Stimulated activated CD4-positive, alpha-beta T cell treated with anti-CD3 and anti-CD28 coated beads, TNF-alpha, amount 100 ng/mL, for 1 hour (primary cell): ENCODE measurements around the gene FRMPD2.
"Not testable (repeated sequence)": the region's sequence is repeated elsewhere in the genome, so short reads cannot be mapped to it uniquely, and the experiment has no call there.

Experiments
- DNase-seq, 3 donors: peaks; one replicate each; pipeline ENCODE4 v3.0.0-alpha.2; 2020; ENCODE audit warnings: low read depth in 3 of 3, low spot score in 1 of 3

The FRMPD2 gene

DNA sequence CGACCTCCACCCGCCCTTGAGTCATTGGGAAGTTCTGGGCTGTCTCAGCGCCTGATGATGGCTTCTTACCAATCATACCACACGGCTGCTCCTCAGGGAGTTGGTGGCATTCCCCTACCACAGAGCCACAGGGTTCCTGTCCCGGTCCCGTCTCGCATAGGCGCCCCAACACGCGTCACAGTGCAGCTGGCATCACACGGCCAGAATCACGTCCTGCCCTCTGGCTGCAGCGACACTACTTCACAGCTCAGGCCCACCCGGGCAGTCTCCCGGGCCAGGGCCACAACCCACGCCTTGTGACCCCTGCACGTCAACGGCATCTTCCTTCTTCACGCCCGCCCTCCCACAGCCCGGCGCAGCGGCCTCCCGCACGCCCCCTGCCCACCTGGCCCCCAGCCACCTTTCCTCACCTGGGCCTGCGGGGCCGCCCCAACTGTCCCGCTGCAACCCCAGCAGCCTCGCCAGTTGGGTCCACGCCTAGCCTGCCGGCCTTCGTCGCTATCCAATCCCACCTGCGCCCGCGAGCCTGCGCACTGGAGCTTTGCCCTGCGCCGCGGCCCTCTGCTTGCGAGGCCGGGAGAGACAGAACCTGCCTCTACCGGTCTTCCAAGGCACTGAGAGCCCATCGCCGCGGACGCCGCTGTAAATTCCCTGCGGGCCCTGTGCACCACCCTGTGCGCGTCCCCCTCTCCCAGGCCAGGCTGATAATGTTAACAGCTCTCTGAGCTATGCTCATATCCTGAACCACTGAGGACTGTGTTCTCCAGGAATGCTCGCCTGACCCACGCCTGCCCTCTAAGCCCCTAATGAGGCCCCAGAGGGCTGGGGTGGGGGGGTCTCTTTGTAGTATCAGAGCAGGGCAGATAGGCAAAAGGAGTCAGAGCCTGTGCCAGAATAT lies 134.3 kb downstream of the FRMPD2 start:
- DNase-seq = not testable (repeated sequence)

GRCh38 chr10:48128954-48129353 lies 145.5 kb downstream of the FRMPD2 start:
- not testable (repeated sequence) for DNase-seq

GRCh38 chr10:48126251-48126650 lies 148.2 kb downstream of the FRMPD2 start:
- DNase-seq = not testable (repeated sequence)

DNA sequence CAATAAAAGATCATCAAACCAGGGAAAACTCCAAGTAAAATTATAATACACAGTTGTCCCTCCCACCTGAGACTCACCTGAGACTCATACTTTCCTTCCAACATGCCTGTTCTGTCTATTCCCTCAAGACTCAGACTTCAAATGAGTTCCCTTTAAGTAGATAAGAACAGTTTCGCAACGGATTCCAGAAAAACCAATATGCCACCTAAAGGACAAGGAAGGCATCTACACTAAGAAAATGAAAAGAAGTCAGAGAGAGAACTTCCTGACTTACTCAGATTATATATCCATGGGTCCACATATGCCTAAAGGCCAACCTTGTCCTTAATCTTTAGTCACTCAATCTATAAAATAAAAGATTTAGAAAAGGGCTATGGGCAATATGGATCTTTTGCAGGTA lies 148.9 kb downstream of the FRMPD2 start:
- not testable (repeated sequence) for DNase-seq

DNA sequence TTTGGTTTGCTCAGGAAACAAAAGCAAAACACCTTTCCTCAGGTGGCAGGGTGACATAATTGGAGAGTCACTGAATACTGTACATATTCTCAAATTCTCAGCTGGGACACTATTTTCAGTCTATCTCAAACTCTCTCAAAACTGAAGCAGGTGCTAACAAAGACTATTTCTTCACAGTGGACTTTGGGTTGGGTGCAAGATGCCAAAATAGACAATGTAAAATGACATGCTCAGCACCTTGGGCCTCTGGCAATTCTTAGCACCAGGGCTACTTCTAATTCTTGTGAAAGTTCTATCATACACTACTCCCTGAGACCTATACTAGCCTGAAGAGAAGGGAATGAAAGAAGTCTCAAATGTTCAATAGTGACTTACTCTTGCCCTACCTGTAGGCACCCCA lies 151.9 kb downstream of the FRMPD2 start:
- DNase-seq = not testable (repeated sequence)

DNA sequence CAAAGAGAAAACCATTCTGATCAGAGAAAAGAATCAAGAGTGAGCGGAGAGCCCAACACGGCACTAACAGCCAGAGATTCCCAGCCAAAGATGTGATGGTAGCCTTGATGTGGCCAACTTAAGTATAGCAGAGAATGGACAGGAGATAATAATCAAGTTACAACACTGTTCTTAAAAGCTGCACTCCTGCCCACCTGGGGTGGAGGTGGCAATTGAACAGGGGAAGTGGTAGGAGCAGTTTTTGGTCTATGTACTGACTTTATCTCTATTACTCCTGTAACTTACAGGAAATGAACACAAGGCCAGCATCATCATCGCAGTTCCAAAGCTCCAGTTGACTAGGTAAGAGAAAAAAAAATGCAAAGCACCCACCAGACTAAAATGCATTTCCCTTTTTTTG lies 164.2 kb downstream of the FRMPD2 start:
- DNase-seq = not testable (repeated sequence)
